HepG2 (cell line): ENCODE data around the gene PSENEN. TPM values are rescaled to one million over a fixed set of nuclear protein-coding genes. Genes with fewer than 3 reads are reported as not detected.

Experiments
- CBX5 ChIP-seq: sonication (generic); formaldehyde crosslinking; IDR thresholded peaks from 2 replicates; pipeline ENCODE4 v1.4.0; 2020; ENCODE audit warnings: missing genetic modification reagents, borderline replicate concordance
- FOXO1 ChIP-seq: sonication (generic); formaldehyde crosslinking; IDR thresholded peaks from 2 replicates; pipeline ENCODE4 v1.4.0; 2020; ENCODE audit warnings: missing genetic modification reagents
- ISX ChIP-seq: sonication (generic); formaldehyde crosslinking; conservative IDR thresholded peaks from 2 replicates; pipeline ENCODE4 v1.5.0; 2020; ENCODE audit warnings: missing genetic modification reagents
- KLF11 ChIP-seq: IDR thresholded peaks from 2 replicates; pipeline ENCODE4 v1.6.1; 2016; ENCODE audit warnings: missing compliant biosample characterization
- PHF8 ChIP-seq: sonication (generic); formaldehyde crosslinking; IDR thresholded peaks from 2 replicates; pipeline ENCODE4 v1.5.0; 2020; ENCODE audit warnings: missing genetic modification reagents
- POGZ ChIP-seq: sonication (generic); formaldehyde crosslinking; IDR thresholded peaks from 2 replicates; pipeline ENCODE4 v1.4.0; 2020; ENCODE audit warnings: mild to moderate bottlenecking, missing genetic modification reagents
- POLR2A ChIP-seq, 2 experiments: IDR thresholded peaks; 2 replicates each; pipeline ENCODE4 v1.6.1; 2011; ENCODE audit warnings: low read depth in 2 of 2, low read length in 2 of 2, mild to moderate bottlenecking in 1 of 2, moderate library complexity in 1 of 2; ENCODE audit not compliant: insufficient read depth in 1 of 2
- SOX5 ChIP-seq: IDR thresholded peaks from 2 replicates; pipeline ENCODE4 v1.6.1; 2016; ENCODE audit warnings: borderline replicate concordance
- SP4 ChIP-seq: sonication (generic); formaldehyde crosslinking; IDR thresholded peaks from 2 replicates; pipeline ENCODE4 v1.8.1; 2023; ENCODE audit warnings: mild to moderate bottlenecking, missing genetic modification reagents
- TCF7 ChIP-seq: sonication (generic); IDR thresholded peaks from 2 replicates; pipeline ENCODE4 v1.6.1; 2016; ENCODE audit warnings: antibody characterized with exemption, low read depth
- ZMYM2 ChIP-seq: sonication (generic); formaldehyde crosslinking; IDR thresholded peaks from 2 replicates; pipeline ENCODE4 v1.8.0; 2022; ENCODE audit warnings: mild to moderate bottlenecking, missing genetic modification reagents
- ZNF225 ChIP-seq: sonication (generic); formaldehyde crosslinking; IDR thresholded peaks from 2 replicates; pipeline ENCODE4 v1.4.0; 2020; ENCODE audit warnings: mild to moderate bottlenecking, missing genetic modification reagents
- polyA plus RNA-seq, 8 experiments: library from polyadenylated mRNA; depleted of rRNA in 3 of 8; stranded (reverse) in 7 of 8; unstranded in 1 of 8; fragments of >200 nt; fragmentation: Illumina TruSeq in 4 of 8; extraction: Trizol in 4 of 8; gene quantifications; 2 replicates each; pipeline versions ENCODE4 v1.2.1 to v1.2.3, GENCODE V29; 2011 to 2016; ENCODE audit warnings: low read depth in 4 of 8, missing spikeins in 1 of 8, mixed read lengths in 1 of 8; ENCODE audit not compliant: insufficient read depth in 1 of 8
- total RNA-seq, 5 experiments: library from RNA; depleted of rRNA; stranded (reverse); fragments of >200 nt; fragmentation: Illumina TruSeq; extraction: Trizol; gene quantifications; 2 replicates each; pipeline ENCODE4 v1.2.3, GENCODE V29; 2016; ENCODE audit warnings: low read depth in 1 of 5
- TF ChIP-seq, protein P1 (sequence below): sonication (generic); formaldehyde crosslinking; IDR thresholded peaks from 2 replicates; pipeline ENCODE4 v1.8.1; 2023; ENCODE audit warnings: missing genetic modification reagents, mild to moderate bottlenecking, borderline replicate concordance
- TF ChIP-seq, protein P2 (sequence below): sonication (generic); formaldehyde crosslinking; IDR thresholded peaks from 2 replicates; pipeline ENCODE4 v1.5.0; 2020; ENCODE audit warnings: mild to moderate bottlenecking, missing genetic modification reagents
- TF ChIP-seq, protein P3 (sequence below): IDR thresholded peaks from 2 replicates; pipeline ENCODE4 v1.6.1; 2016; ENCODE audit warnings: low read depth, borderline replicate concordance
- TF ChIP-seq, protein P4 (sequence below): sonication (generic); formaldehyde crosslinking; IDR thresholded peaks from 2 replicates; pipeline ENCODE4 v1.5.1; 2020; ENCODE audit warnings: mild to moderate bottlenecking, missing genetic modification reagents, moderate library complexity
- TF ChIP-seq, protein P5 (sequence below): sonication (generic); formaldehyde crosslinking; IDR thresholded peaks from 2 replicates; pipeline ENCODE4 v1.5.0; 2020; ENCODE audit warnings: missing genetic modification reagents
- TF ChIP-seq, protein P6 (sequence below): sonication (generic); formaldehyde crosslinking; IDR thresholded peaks from 2 replicates; pipeline ENCODE4 v1.4.0; 2020; ENCODE audit warnings: missing genetic modification reagents

PSENEN gene
- total and polyA plus RNA-seq, 2 of the 13 experiments (the other 11 are each of a cell fraction or from before 2014, with no cell fraction given) = 16.9 to 34.2 TPM

DNA sequence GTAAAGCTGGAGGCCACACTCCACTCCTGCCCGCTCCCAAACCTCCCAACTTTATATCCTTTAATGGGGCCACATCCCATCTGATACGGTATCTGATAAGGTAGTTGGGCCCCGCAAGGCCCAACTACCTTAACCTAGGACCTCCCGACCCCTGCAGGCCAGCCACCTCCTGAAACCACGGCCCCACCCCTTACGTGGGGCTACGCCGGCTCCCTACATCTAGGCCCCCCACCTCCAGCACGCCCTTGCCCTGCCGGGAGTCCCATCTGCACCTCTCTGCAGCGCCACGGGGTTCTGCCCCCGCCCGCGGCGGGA, 5.4 kb upstream of the PSENEN start (continued):
- TF ChIP-seq, protein P1, sequence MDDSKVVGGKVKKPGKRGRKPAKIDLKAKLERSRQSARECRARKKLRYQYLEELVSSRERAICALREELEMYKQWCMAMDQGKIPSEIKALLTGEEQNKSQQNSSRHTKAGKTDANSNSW (CRISPR knock-in tag) = no peak
- TF ChIP-seq POLR2A (IDR thresholded peaks at IDR 0.05; ENCODE audit: insufficient read depth in 1 of 2, low read depth in 2 of 2, low read length in 2 of 2) (no peak), SOX5 (CRISPR knock-in tag) (no peak), PHF8 (CRISPR knock-in tag) (no peak), POGZ (CRISPR knock-in tag) (no peak), KLF11 (CRISPR knock-in tag) (no peak), FOXO1 (CRISPR knock-in tag) (no peak), ISX (CRISPR knock-in tag) (no peak), TCF7 (no peak), CBX5 (CRISPR knock-in tag) (no peak), ZNF225 (CRISPR knock-in tag) (no peak), SP4 (CRISPR knock-in tag) (no peak), ZMYM2 (CRISPR knock-in tag) (no peak)
- TF ChIP-seq, protein P2, sequence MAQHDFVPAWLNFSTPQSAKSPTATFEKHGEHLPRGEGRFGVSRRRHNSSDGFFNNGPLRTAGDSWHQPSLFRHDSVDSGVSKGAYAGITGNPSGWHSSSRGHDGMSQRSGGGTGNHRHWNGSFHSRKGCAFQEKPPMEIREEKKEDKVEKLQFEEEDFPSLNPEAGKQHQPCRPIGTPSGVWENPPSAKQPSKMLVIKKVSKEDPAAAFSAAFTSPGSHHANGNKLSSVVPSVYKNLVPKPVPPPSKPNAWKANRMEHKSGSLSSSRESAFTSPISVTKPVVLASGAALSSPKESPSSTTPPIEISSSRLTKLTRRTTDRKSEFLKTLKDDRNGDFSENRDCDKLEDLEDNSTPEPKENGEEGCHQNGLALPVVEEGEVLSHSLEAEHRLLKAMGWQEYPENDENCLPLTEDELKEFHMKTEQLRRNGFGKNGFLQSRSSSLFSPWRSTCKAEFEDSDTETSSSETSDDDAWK (CRISPR knock-in tag) = no peak
- TF ChIP-seq, protein P3, sequence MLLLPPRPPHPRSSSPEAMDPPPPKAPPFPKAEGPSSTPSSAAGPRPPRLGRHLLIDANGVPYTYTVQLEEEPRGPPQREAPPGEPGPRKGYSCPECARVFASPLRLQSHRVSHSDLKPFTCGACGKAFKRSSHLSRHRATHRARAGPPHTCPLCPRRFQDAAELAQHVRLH (CRISPR knock-in tag) = no peak
- TF ChIP-seq, protein P4, sequence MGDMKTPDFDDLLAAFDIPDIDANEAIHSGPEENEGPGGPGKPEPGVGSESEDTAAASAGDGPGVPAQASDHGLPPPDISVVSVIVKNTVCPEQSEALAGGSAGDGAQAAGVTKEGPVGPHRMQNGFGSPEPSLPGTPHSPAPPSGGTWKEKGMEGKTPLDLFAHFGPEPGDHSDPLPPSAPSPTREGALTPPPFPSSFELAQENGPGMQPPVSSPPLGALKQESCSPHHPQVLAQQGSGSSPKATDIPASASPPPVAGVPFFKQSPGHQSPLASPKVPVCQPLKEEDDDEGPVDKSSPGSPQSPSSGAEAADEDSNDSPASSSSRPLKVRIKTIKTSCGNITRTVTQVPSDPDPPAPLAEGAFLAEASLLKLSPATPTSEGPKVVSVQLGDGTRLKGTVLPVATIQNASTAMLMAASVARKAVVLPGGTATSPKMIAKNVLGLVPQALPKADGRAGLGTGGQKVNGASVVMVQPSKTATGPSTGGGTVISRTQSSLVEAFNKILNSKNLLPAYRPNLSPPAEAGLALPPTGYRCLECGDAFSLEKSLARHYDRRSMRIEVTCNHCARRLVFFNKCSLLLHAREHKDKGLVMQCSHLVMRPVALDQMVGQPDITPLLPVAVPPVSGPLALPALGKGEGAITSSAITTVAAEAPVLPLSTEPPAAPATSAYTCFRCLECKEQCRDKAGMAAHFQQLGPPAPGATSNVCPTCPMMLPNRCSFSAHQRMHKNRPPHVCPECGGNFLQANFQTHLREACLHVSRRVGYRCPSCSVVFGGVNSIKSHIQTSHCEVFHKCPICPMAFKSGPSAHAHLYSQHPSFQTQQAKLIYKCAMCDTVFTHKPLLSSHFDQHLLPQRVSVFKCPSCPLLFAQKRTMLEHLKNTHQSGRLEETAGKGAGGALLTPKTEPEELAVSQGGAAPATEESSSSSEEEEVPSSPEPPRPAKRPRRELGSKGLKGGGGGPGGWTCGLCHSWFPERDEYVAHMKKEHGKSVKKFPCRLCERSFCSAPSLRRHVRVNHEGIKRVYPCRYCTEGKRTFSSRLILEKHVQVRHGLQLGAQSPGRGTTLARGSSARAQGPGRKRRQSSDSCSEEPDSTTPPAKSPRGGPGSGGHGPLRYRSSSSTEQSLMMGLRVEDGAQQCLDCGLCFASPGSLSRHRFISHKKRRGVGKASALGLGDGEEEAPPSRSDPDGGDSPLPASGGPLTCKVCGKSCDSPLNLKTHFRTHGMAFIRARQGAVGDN (CRISPR knock-in tag) = no peak
- TF ChIP-seq, protein P5, sequence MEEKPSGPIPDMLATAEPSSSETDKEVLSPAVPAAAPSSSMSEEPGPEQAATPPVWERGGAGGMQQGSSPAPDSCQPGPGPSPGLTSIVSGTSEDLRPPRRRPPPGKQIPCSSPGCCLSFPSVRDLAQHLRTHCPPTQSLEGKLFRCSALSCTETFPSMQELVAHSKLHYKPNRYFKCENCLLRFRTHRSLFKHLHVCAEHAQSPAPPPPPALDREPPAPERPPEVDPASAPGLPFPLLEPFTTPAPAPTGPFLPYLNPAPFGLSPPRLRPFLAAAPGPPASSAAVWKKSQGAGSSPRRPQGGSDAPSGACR = no peak
- TF ChIP-seq, protein P6, sequence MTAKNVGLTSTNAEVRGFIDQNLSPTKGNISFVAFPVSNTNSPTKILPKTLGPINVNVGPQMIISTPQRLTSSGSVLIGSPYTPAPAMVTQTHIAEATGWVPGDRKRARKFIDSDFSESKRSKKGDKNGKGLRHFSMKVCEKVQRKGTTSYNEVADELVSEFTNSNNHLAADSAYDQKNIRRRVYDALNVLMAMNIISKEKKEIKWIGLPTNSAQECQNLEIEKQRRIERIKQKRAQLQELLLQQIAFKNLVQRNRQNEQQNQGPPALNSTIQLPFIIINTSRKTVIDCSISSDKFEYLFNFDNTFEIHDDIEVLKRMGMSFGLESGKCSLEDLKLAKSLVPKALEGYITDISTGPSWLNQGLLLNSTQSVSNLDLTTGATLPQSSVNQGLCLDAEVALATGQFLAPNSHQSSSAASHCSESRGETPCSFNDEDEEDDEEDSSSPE = no peak
